Muscle of back (tissue), 11 donors: Measurements from ENCODE around the gene NBEA. TPM values are rescaled to one million over a fixed set of nuclear protein-coding genes. Genes with fewer than 3 reads are reported as not detected.

Source experiments
- DNase-seq, 3 donors: peaks; one replicate each; pipeline versions ENCODE4 v3.0.0 to v3.0.0-alpha.2; 2013
- polyA plus RNA-seq, 10 donors: library from polyadenylated mRNA; unstranded; fragments of 120-200 nt; gene quantifications; one replicate each; pipeline ENCODE4 v1.2.1, GENCODE V29; 2013; ENCODE audit not compliant: insufficient read length in 10 of 10

NBEA gene
- polyA plus RNA-seq, 10 donors = 13.3 to 18.4 (median 14.5) TPM

DNA sequence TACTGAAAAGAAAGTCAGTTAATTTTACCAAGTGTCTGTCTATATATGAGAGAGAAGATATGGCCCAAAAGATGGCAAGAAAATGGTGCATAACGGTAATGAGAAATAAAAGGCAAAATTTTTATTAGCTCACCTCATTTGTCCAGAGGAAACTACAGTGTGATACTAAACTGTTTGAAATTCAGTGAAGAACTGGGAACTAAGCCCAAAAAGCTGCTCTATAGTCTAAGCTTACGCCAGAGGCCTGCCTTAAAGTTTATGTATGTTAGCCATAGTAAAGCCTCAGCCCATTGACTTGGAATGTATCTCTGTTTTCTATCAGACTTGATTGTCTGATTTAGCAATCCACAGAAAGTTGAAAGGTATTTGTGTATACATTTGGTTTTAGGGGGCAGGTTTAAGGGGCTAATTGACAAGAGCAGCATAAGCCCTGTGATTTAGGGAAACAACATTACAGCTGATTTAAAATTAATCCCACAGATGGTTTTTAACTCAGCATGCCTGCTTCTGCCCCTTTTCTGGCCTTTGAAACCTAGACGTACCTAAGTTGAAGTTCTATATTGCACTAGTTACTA lies 625.4 kb downstream of the NBEA start:
- DNase-seq = peak in 1 of 3 donors; percentile 11

DNA sequence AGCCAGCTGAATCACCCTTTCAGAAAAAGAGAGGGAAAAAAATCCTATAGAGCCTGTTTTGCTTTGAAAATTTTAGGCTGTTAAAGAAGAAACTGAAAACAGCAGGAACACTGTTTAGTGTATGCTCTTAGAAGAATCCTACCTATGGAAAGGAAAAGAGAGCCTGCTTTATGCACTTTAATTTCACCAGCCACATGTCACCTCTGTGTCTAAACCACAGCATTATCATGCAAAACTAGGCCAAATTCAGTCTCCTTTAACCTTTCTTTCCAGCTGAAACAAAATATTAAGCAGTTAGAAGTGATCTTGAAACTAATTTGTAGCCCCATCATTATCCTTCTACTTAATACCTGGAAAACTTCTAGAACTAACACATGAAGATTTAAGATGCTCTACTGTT lies 631.6 kb downstream of the NBEA start:
- DNase-seq = no peak

DNA sequence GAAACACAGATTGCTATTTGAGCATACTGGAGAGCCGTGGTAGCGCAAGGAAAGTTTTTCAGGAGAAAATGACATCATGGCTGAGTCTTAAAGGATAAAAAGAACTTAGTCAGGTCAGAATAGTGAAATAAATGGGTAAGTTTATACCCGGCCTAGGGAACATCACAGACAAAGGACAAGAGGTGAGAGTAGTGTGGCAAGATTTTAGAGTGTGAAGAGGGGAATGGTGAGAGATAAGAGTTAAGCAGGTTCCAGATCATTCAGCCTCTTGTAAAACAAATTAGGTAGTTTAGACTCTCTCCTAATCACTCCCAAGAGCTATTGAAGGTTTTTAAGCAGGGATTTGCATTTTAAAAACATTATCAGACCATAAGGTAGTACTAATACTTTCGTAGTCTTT lies 650.4 kb downstream of the NBEA start:
- DNase-seq = no peak

DNA sequence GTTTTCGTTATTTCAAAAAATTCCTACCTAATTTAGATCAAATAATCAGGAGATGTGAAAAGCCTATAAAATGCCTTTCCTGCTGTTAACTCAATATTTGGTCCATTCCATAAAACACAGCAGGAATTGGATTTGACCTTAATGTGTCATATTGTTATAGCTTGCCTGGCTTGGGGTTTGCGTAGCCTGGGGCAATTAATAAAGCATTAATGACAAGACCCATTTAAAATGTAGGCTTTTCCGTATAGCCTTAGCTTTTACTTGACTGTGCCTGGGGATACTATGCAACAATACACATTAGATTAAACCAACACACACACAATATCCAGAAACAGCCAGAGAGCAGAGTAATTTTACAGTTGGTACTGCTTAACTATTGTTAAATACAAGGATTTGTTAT lies 651.6 kb downstream of the NBEA start:
- no peak for DNase-seq

DNA sequence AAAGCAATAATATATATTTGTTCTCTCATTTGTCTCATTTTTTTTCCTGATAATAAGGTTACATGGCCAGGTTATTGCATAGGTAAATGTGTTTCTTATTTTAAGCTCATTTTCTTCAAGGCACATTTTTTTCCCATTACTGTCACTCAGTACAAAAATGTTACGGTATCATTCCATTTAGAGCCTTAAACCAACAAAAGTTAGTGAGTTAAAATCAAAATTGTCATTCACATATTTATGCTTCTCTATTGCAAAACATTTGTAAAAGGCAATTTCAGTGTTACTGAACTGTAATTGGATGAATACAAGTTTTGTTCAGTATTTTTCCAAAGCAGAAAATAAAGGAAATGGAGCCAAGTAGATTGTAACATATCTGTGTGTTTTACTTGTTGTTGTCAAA lies 652.0 kb downstream of the NBEA start:
- DNase-seq = no peak

DNA sequence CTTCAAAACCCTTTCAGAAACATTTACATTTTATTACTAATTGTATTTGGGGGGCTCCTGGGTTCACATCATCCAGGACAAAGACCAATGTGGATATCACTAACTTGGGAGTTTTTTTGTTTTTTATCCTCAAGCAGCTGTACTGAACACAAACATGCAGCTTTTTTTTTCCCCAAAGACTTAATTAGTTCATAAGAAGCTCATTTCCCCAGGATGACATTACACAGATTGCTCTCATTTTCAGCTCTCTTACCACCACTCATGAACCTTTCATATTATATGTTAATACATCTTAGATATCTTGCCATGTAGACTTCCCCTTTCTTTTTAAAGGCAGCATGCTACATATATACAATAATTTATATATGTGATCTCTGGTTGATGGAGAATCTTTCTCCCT lies 653.1 kb downstream of the NBEA start:
- no peak for DNase-seq

DNA sequence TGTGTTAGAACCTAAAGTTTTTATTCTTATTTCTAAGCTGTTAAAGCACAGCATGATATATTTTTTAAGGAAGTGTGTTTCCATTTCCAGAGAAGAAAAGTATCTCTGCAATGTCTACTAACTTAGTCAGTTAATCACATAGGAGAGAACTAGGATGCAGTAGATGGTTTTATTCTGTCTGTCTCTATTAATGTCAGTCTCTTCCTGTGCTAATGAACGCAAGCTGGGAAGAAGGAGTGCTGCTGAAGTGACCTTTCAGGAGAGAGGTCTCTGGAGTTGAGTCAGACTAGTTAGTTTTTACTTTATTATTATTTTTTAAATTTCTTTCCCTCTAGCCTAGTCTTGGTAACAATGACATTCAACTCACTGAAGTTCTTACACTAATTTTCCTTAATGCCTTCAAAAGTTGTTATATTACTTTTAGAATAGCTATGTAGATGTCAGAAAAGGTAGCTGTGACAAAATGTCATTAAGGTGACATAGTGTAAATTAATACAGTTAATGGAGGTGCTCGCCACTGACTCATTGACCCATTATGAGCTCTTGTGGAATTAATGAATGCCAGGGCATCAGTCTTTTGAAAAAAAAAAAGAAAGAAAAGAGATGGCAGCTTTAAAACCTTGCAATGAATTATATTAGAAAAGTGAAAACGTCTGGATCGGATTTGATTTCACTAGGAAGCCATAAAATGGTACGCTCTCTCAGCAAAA lies 654.4 kb downstream of the NBEA start:
- no peak for DNase-seq

DNA sequence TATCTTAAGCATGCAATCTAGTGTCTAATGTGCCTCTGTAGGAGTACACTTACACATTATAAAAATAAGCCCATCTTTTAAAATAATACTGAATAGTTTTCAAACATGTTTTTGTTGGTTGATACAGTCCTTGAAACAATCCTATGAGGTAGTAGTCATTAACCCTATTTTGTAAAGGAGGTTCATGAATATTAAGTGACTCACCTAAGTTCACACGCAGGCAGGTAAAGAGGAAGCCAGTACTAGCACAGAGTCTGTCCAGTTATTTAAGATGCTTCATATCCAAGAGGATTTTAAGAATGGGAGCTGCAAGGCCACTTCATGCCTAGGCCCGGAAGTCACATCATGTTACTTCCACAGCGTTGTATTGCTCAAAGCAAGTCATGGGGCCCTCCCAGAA lies 655.4 kb downstream of the NBEA start:
- DNase-seq = no peak

DNA sequence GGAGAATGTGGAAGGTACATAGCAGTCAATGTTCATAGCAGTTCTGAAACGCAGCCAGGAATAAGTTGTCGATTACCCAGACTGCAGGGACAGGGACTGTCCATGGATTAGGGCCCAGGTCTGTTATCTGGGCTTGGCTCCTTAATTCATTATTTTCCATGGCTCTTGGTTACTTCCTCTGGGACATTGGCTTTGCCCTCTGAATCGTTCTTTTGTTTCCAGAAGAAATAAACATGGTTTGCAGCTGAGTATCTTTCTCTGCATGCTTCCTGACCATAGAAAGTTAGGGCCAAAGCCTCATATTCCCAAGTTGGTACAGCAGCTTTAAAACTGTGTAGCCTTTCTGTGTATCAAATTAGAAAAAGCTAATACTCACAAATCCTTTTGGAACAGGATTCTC lies 656.2 kb downstream of the NBEA start:
- DNase-seq = peak in 1 of 3 donors; percentile 38

DNA sequence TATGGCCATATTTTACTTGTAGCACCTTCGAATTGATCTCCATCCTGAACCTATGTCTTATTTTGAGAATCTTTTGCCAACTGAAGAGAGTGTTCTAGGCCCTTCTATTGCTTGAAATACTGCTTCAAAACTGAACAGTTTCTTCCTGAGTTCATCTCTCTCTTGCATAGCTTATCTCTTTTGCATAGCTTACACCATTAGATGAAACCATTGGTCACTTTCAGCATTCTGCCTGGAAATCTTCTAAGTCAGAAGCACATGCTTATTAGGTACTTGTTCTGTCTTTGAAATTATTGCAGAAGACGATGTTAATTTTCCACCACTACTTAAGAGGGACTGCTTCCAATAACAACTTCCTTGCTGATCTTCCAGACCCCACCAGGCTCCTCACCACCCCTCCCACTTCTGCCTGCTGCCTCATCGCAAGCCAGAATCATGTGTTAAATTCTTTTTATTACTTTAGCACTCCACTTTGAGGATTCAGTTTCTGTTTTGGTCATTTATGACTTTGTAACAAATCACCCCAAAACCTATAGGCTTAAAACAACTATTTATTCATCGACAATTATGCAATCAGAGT lies 656.8 kb downstream of the NBEA start:
- peak in 1 of 3 donors; percentile 14 for DNase-seq

DNA sequence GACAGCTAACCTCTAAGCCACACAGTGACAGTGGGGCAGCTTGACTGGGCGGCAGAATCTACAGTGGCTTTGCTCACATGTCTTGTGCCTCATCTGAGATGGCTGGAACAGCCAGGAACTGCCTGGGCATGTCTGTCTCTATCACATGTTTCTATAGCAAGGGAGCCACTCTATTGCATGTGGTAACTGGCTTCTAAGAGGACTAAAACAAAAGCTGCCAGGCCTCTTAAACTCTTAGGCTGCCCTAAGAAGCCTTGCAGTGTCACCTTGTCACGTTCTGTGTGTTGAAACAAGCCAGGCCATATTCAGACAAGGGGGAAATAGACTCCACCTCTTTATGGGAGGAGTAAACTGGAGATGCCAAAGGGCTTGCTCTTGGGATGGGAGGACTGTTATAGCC lies 657.3 kb downstream of the NBEA start:
- no peak for DNase-seq

DNA sequence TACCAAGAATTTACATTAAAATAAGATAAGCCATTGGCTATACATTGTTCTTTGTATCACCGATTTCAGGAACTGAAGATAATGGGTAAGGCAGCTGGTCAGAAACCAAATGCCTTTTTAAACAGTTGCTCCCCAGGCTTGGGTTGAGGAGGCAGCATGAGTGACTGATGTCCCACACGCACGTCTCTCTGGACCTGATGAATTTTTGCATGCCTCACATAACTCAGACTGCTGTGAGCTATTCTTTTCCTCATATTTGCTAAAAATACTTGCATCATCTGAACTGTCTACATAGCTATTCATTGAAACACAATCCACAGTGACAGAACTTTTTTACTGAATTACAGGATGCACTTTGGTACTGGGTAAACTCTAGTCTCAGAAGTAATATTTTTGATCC lies 658.1 kb downstream of the NBEA start:
- peak in 2 of 3 donors; percentile 11 to 41 for DNase-seq

DNA sequence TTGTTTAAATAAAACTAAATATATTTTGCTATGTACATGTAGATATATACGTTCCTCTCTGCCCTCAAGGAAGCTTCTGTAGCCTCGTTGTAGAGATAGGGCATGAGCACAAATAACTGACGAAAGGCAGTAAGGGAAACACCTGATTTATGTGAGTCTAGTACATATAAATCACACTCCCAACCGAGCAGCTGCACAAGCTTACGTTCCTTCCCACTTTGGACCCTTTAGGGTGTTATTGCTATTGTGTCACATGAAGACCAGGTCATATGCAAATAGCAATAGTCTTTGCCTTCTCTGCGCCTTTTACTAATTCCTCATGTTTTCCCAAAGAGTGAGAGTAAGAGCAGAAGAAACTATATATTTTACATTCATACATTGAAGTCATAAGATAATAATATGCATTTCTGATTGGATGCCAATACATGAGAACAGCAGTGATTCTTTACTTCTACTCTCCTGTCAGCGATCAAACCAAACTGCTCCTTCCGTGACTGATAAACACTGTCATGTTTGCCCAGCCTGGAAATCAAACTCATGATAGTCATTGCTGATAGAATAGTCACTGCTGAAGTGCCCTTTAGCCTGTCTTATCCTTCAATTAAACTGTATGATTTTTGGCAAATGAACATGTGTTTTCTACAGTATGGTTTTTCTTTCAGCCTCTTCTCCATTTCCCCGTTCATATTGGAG lies 661.7 kb downstream of the NBEA start:
- DNase-seq = peak in 1 of 3 donors; percentile 16

DNA sequence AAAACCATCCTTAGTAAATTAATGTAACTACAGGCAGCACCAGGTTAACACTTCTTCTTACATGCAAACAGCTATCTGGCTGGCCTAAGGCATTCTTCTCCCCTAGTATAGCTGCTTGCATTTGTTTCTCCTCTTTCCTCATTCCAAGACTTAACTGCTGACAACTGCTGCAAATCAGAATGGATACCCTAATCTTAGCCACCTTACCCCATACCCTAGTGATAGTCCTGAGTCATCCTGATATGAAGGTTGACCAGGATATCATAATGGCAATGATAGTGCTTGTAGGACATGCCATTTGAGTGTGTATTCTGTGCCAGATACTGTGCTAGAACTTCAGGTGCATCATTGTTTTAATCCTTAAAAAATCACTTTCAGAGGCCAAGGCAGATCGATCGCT lies 672.6 kb downstream of the NBEA start:
- no peak for DNase-seq

DNA sequence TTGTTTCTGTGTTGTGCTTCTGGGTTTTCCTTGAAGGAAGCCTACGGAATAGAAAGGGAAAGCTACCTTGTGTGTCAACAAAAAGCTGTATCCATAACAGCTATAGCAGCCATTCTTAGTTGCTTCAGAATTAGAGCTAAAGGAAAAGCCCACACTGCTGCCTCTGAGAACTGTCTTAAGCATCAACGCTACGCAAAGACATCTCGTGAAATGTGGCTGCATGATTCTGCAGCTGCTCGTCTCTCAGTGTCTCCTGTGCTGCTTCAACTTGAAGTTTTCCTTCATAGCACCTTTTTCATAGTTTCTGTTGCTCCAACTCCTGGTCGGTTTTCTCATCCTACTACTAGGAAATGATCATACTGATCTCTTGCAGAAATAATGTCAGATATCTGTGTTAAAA lies 675.4 kb downstream of the NBEA start:
- DNase-seq = peak in 1 of 3 donors; percentile 26

DNA sequence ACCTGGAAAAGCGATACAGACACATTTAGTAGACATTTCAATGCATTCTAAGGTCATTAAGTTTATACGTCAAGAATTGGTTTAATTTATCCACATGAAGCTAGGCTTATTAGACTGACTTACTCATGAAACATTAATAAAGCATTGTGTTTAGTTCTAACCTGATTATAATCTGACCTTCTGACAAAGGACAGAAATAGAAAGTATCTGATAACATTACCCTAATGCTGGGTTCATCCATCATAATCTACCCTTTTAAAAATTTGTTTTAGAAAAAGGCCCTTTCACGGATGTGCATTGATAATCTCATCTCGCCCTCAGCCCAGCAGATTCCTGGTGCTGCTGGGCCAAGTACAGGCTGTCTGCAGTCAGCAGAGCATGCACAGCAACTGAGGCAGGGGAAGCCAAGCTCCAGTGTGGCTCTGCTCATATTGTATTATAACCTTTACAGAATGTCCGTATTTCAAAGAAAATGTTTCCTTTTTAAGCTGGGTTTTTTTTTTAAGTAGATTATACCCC lies 676.6 kb downstream of the NBEA start:
- DNase-seq = no peak

DNA sequence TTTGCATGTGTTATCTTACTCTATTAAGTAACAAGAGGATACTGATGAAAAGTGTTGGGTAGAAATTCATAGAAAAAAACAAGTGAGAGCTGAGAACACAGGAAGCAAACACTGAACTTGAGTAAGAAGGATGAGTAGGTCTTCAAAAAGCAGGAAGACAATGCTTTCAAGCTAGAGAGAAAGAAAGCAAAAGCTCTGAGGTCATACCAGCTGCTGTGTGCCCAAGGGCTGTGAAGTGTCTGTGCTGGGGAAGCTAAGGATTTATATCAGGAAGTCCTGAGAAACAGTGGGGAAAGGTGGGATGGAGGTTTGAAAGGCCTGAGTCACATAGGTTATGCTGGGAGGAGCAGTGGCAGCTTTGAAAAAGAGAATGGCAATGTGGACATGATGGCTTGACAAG lies 679.9 kb downstream of the NBEA start:
- no peak for DNase-seq

DNA sequence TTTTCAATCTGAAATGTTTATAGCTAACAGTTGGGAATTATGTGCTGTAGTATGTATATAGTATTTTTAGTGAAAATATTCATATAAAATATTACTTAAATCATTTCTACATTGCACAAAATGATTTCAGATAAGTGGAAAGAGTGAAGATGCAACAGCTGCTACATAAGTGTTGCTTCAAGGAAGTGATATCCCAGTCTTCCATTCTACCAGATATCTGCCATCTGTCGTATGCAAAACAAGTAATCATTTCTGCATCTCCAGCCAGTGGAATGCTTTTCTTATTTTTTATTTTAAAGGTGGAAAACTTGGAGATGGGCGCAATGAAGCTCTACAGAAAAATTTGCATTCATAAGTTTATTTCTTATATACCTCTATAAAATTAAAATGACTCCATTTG lies 687.0 kb downstream of the NBEA start:
- no peak for DNase-seq

DNA sequence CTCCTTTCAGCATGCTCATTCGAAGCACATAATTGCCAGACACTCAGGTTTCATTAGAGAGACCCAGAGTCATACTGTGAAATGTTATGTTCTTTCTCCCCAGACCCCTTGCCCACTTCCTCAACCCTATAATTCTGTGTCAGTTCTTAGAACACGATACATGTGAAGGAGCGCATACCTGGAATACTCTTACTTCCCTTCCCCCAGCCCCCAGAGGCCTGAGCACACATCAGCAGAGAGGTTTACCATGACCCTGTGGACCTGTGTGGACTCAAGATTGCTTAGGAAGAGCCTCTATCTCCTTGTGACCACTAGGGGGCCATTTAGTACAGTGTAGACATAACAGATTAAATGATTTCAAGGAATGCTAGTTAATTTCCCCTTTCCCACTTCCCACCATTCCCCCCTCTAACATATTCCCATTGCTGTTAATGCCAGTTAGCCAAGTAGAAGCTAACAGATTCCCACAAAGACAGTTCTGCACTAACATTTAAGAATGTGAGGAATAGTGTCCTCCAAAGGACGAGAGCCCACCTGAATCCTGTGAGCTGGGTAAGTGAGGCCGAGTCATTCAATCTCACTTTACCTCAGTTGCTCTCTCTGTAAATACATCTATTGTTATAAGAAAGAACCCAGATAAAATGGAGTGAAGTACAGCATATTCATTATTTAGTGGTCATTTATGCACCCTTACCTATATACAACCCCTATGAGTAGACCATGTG lies 688.6 kb downstream of the NBEA start:
- DNase-seq = peak; percentile 48 to 74 (median 53)

DNA sequence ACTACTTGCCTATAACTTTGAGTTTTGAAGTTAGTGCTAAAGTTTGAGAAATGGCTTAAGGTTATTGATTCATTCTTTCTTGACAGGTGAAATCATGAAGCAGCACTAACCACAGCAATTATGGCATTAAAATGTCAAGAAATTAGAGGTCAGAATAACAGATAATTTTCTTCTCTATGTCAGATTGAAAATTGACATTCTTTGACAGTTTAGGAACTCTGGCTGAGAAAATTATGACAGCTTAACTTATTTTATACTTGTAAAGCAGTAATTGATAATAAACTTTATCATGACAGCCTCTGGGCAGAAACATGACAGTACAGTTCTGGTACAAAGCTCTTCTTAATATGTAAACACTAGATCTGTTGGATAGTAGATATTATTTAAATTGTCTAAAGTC lies 689.6 kb downstream of the NBEA start:
- no peak for DNase-seq

DNA sequence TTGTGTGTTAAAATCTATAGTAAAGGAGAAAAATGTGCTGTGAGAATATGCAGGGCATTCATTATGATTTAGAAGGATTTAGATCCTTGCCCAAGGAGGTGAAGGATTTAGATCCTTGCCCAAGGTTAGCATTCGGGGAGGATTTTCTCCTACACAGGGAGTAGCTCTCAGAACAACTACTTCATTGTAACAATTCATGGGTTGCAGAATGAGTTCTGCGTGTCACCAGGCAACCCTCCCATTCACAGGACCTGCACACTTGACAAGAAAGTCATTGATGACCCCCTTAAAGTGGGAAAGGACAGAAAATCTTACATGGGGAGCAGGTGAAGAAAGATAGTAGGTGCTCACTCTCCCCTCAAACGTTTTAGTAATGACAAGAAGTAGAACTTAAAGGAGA lies 701.6 kb downstream of the NBEA start:
- DNase-seq = no peak
